Tibial nerve (tissue), 4 donors: ENCODE data around the gene MAGI1. TPM values are rescaled to one million over a fixed set of nuclear protein-coding genes. Genes with fewer than 3 reads are reported as not detected.

ENCODE experiments used
- DNase-seq, 2 donors: peaks; one replicate each; pipeline ENCODE4 v3.0.0-alpha.2; 2019; ENCODE audit warnings: low spot score in 2 of 2
- H3K27ac ChIP-seq, 4 donors: fragments of 200-600 bp; sonication (generic) in 3 of 4; one replicate each; pipeline ENCODE4 v1.5.1; 2017 to 2019; ENCODE audit warnings: mild to moderate bottlenecking in 1 of 4
- H3K27me3 ChIP-seq, 2 donors: fragments of 200-600 bp; sonication (generic) in 1 of 2; one replicate each; pipeline versions ENCODE4 v1.5.1 to v1.6.0; 2017 to 2019
- H3K36me3 ChIP-seq, 3 donors: fragments of 200-600 bp; sonication (generic); one replicate each; pipeline ENCODE4 v1.5.1; 2018 to 2019
- H3K4me1 ChIP-seq, 4 donors: fragments of 200-600 bp; sonication (generic) in 3 of 4; one replicate each; pipeline ENCODE4 v1.5.1; 2017 to 2019
- H3K4me3 ChIP-seq, 4 donors: fragments of 200-600 bp; sonication (generic) in 3 of 4; one replicate each; pipeline ENCODE4 v1.5.1; 2017 to 2019; ENCODE audit warnings: mild to moderate bottlenecking in 1 of 4, moderate library complexity in 1 of 4
- H3K9me3 ChIP-seq, 4 donors: fragments of 200-600 bp; sonication (generic) in 3 of 4; one replicate each; pipeline ENCODE4 v1.5.1; 2017 to 2019
- CTCF ChIP-seq, 5 experiments: fragments of 200-600 bp in 3 of 5; fragments of 450-650 bp in 2 of 5; sonication (generic) in 3 of 5; IDR thresholded peaks; one replicate each; pipeline ENCODE4 v1.5.1; 2016 to 2019; ENCODE audit warnings: antibody characterized with exemption in 5 of 5, mild to moderate bottlenecking in 3 of 5, moderate library complexity in 2 of 5
- EP300 ChIP-seq, 2 donors: sonication (generic); formaldehyde crosslinking; IDR thresholded peaks; one replicate each; pipeline ENCODE4 v1.6.1; 2017; ENCODE audit warnings: antibody characterized with exemption in 2 of 2, mild to moderate bottlenecking in 1 of 2
- POLR2A ChIP-seq, 2 donors: fragments of 450-650 bp; IDR thresholded peaks; one replicate each; pipeline ENCODE4 v1.6.1; 2017; ENCODE audit warnings: antibody characterized with exemption in 2 of 2, mild to moderate bottlenecking in 2 of 2, moderate library complexity in 2 of 2
- WGBS, 2 donors: methylation state at CpG; one replicate each; pipeline ENCODE4 v1.1.5; 2018; 5-methylcytosine and 5-hydroxymethylcytosine counted together
- total RNA-seq, 4 donors: library from RNA; depleted of rRNA; stranded (reverse); fragments of >200 nt; gene quantifications; one replicate each; pipeline ENCODE4 v1.1.0, GENCODE V29; 2016

The MAGI1 gene
- total RNA-seq, 4 donors from 2014 or later = 30.6 to 52.8 (median 36.1) TPM

- Histone ChIP-seq H3K27ac (no peak overlapping the region), H3K9me3 (no peaks in the 10 kb centered on the region), H3K27me3 (no peaks in the 10 kb centered on the region), H3K36me3 (no peaks in the 10 kb centered on the region), H3K4me3 (no peak overlapping the region), H3K4me1 (no peaks in the 10 kb centered on the region)
- WGBS, 2 donors = 74 to 82% methylated on average over 3 of the region's 3 CpGs
- DNase-seq = no peak
- TF ChIP-seq EP300 (IDR thresholded peaks at IDR 0.05) = no peak
- TF ChIP-seq POLR2A (IDR thresholded peaks at IDR 0.05) = no peak
- no peak for TF ChIP-seq CTCF (IDR thresholded peaks at IDR 0.05)
Observed at GRCh38 chr3:65772758-65773157, 266.0 kb downstream of the MAGI1 start.

GRCh38 chr3:65767551-65767950 lies 271.2 kb downstream of the MAGI1 start:
- no peaks in the 10 kb centered on the region for H3K4me1 ChIP-seq
- no peaks in the 10 kb centered on the region for H3K9me3 ChIP-seq
- no peaks in the 10 kb centered on the region for H3K36me3 ChIP-seq
- TF ChIP-seq POLR2A (IDR thresholded peaks at IDR 0.05) (no peak), CTCF (IDR thresholded peaks at IDR 0.05) (no peak), EP300 (IDR thresholded peaks at IDR 0.05) (no peak)
- WGBS, 2 donors = 80 to 94% methylated on average over 1 of the region's 1 CpG
- no peak overlapping the region for H3K4me3 ChIP-seq
- H3K27ac ChIP-seq = no peak overlapping the region
- no peaks in the 10 kb centered on the region for H3K27me3 ChIP-seq
- DNase-seq = no peak

GRCh38 chr3:65762235-65762580 lies 276.5 kb downstream of the MAGI1 start:
- Histone ChIP-seq H3K27me3 (no peaks in the 10 kb centered on the region), H3K9me3 (no peaks in the 10 kb centered on the region), H3K36me3 (no peaks in the 10 kb centered on the region), H3K4me1 (peaks cover 0 to 7% (median 0%) of the 10 kb centered on the region in 4 donors), H3K4me3 (no peak overlapping the region), H3K27ac (no peak overlapping the region)
- WGBS, 2 donors = 94 to 97% methylated on average over 4 of the region's 4 CpGs
- DNase-seq = no peak
- TF ChIP-seq CTCF (IDR thresholded peaks at IDR 0.05) (no peak), EP300 (IDR thresholded peaks at IDR 0.05) (no peak), POLR2A (IDR thresholded peaks at IDR 0.05) (no peak)

GRCh38 chr3:65761446-65762234 lies 277.1 kb downstream of the MAGI1 start:
- H3K36me3 ChIP-seq = no peaks in the 10 kb centered on the region
- no peaks in the 10 kb centered on the region for H3K27me3 ChIP-seq
- no peak overlapping the region for H3K4me3 ChIP-seq
- no peak overlapping the region for H3K27ac ChIP-seq
- H3K9me3 ChIP-seq = no peaks in the 10 kb centered on the region
- TF ChIP-seq EP300 (IDR thresholded peaks at IDR 0.05) (no peak), POLR2A (IDR thresholded peaks at IDR 0.05) (no peak), CTCF (IDR thresholded peaks at IDR 0.05) (no peak)
- no peak for DNase-seq
- H3K4me1 ChIP-seq = peaks cover 0 to 7% (median 0%) of the 10 kb centered on the region in 4 donors
- WGBS, 2 donors = 62 to 78% methylated on average over 9 of the region's 9 CpGs

GRCh38 chr3:65758876-65759598 lies 279.7 kb downstream of the MAGI1 start:
- TF ChIP-seq POLR2A (IDR thresholded peaks at IDR 0.05) = no peak
- TF ChIP-seq EP300 (IDR thresholded peaks at IDR 0.05) = no peak
- TF ChIP-seq CTCF (IDR thresholded peaks at IDR 0.05) = no peak
- no peaks in the 10 kb centered on the region for H3K9me3 ChIP-seq
- DNase-seq = no peak
- H3K27ac ChIP-seq = no peak overlapping the region
- 54 to 63% methylated on average over 3 of the region's 3 CpGs for WGBS, 2 donors
- peak overlapping the region in 1 of 4 donors; percentile 14 for H3K4me3 ChIP-seq
- no peaks in the 10 kb centered on the region for H3K27me3 ChIP-seq
- peaks cover 0 to 7% (median 0%) of the 10 kb centered on the region in 4 donors for H3K4me1 ChIP-seq
- H3K36me3 ChIP-seq = no peaks in the 10 kb centered on the region
